HG03139 (cell line): Measurements from ENCODE around the gene HS6ST1.

Source experiments
- ATAC-seq: cut with Tn5 transposase; IDR thresholded peaks from one replicate; pipeline ENCODE4 v1.9.1; 2021; ENCODE audit not compliant: unreplicated experiment

The HS6ST1 gene

GRCh38 chr2:128311216-128311754, 7.4 kb downstream of the HS6ST1 start:
- no peak for ATAC-seq

- ATAC-seq = no peak
Observed at GRCh38 chr2:128310761-128311160, 7.9 kb downstream of the HS6ST1 start.

- ATAC-seq = no peak
Observed at GRCh38 chr2:128310094-128310716, 8.5 kb downstream of the HS6ST1 start.

GRCh38 chr2:128309280-128310093, 9.2 kb downstream of the HS6ST1 start:
- ATAC-seq = no peak

GRCh38 chr2:128308889-128309279, 9.8 kb downstream of the HS6ST1 start:
- ATAC-seq = no peak

- no peak for ATAC-seq
Observed at GRCh38 chr2:128308284-128308731, 10.4 kb downstream of the HS6ST1 start.

- ATAC-seq = no peak
Observed at GRCh38 chr2:128307595-128307994, 11.1 kb downstream of the HS6ST1 start.

GRCh38 chr2:128306931-128307460, 11.7 kb downstream of the HS6ST1 start:
- ATAC-seq = no peak

GRCh38 chr2:128306081-128306930, 12.4 kb downstream of the HS6ST1 start:
- ATAC-seq = no peak

GRCh38 chr2:128305555-128306080, 13.1 kb downstream of the HS6ST1 start:
- ATAC-seq = peak; percentile 82

- ATAC-seq = no peak
Observed at GRCh38 chr2:128304715-128305554, 13.7 kb downstream of the HS6ST1 start.

GRCh38 chr2:128304330-128304714, 14.3 kb downstream of the HS6ST1 start:
- ATAC-seq = no peak

- ATAC-seq = no peak
Observed at GRCh38 chr2:128303911-128304310, 14.8 kb downstream of the HS6ST1 start.

GRCh38 chr2:128303095-128303791, 15.4 kb downstream of the HS6ST1 start:
- no peak for ATAC-seq

GRCh38 chr2:128302744-128303067, 16.0 kb downstream of the HS6ST1 start:
- ATAC-seq = no peak

GRCh38 chr2:128302011-128302743, 16.5 kb downstream of the HS6ST1 start:
- ATAC-seq = no peak

GRCh38 chr2:128301501-128301966, 17.1 kb downstream of the HS6ST1 start:
- ATAC-seq = no peak

- ATAC-seq = no peak
Observed at GRCh38 chr2:128301021-128301420, 17.6 kb downstream of the HS6ST1 start.
